AG04450 (cell line): Measurements from ENCODE around the gene RAB4B. TPM values are rescaled to one million over a fixed set of nuclear protein-coding genes. Genes with fewer than 3 reads are reported as not detected.
"Not testable (repeated sequence)": the region's sequence is repeated elsewhere in the genome, so short reads cannot be mapped to it uniquely, and the experiment has no call there.

Experiments used
- CTCF ChIA-PET: fragments of 300-600, 350-600 bp; formaldehyde crosslinking; extraction: SDS; loops from one replicate; lab custom pipeline; 2022; ENCODE audit warnings: antibody characterized with exemption, inconsistent platforms; lab: Charles Lee
- POLR2A ChIA-PET: fragments of 350-600 bp; formaldehyde crosslinking; extraction: SDS; loops from one replicate; lab custom pipeline; 2021; ENCODE audit warnings: antibody characterized with exemption, inconsistent platforms; lab: Yijun Ruan, JAX
- DNase-seq: peaks from one replicate; pipeline ENCODE4 v3.0.0-alpha.2; 2011; ENCODE audit warnings: low read depth, low spot score
- H3K27ac ChIP-seq: one replicate; pipeline ENCODE4 v1.5.1; 2012; ENCODE audit warnings: low read depth, low read length, control low read depth
- H3K27me3 ChIP-seq: one replicate; pipeline ENCODE4 v1.6.0; 2012; ENCODE audit warnings: low read length; ENCODE audit not compliant: control insufficient read depth, insufficient read depth
- H3K4me3 ChIP-seq: 2 replicates; pipeline ENCODE4 v1.5.1; 2011; ENCODE audit warnings: mild to moderate bottlenecking, low read depth, low read length, control low read depth
- H3K9me3 ChIP-seq: 2 replicates; pipeline ENCODE4 v1.5.1; 2012; ENCODE audit warnings: low read length; ENCODE audit not compliant: control insufficient read depth, insufficient read depth
- polyA plus RNA-seq: library from polyadenylated mRNA; depleted of rRNA; stranded (reverse); fragments of >200 nt; gene quantifications from 2 replicates; pipeline ENCODE4 v1.2.3, GENCODE V29; 2011
- TF ChIP-seq, protein P1 (sequence below): IDR thresholded peaks from 2 replicates; pipeline ENCODE4 v1.5.1; 2011; ENCODE audit warnings: low read depth, low read length, control low read depth, inconsistent platforms

Gene RAB4B
- polyA plus RNA-seq, 1 experiment, result 14.0 TPM

DNA sequence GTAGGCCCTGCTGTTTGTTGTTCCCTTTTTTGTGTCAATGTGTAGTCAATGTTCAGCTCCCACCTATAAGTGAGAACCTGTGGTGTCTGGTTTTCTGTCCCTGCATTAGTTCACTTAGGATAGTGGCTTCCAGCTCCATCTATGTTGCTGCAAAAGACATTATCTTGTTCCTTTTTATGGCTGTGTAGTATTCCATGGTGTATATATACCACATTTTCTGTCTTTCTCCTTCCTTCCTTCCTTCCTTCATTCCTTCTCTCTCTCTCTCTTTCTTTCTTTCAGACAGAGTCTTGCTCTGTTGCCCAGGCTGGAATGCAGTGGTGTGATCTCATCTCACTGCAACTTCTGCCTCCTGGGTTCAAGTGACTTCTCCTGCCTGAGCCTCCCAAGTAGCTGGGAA is 51.2 kb downstream of the RAB4B start:
- ChIA-PET POLR2A (no interaction called here), CTCF (interaction anchor here (0.6 to 1.5 kb wide), 2 partner anchors 17 to 22 kb away, joined by 3 to 6 read pairs; no protein-coding TSS in a partner anchor)
- no peak overlapping the region for H3K4me3 ChIP-seq
- TF ChIP-seq, protein P1, sequence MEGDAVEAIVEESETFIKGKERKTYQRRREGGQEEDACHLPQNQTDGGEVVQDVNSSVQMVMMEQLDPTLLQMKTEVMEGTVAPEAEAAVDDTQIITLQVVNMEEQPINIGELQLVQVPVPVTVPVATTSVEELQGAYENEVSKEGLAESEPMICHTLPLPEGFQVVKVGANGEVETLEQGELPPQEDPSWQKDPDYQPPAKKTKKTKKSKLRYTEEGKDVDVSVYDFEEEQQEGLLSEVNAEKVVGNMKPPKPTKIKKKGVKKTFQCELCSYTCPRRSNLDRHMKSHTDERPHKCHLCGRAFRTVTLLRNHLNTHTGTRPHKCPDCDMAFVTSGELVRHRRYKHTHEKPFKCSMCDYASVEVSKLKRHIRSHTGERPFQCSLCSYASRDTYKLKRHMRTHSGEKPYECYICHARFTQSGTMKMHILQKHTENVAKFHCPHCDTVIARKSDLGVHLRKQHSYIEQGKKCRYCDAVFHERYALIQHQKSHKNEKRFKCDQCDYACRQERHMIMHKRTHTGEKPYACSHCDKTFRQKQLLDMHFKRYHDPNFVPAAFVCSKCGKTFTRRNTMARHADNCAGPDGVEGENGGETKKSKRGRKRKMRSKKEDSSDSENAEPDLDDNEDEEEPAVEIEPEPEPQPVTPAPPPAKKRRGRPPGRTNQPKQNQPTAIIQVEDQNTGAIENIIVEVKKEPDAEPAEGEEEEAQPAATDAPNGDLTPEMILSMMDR, result no peak
- no peaks in the 10 kb centered on the region for H3K27me3 ChIP-seq
- H3K9me3 ChIP-seq, result peaks cover 5% of the 10 kb centered on the region; the same call in 1 of the 2 replicates
- H3K27ac ChIP-seq, result no peak overlapping the region
- no peak for DNase-seq

DNA sequence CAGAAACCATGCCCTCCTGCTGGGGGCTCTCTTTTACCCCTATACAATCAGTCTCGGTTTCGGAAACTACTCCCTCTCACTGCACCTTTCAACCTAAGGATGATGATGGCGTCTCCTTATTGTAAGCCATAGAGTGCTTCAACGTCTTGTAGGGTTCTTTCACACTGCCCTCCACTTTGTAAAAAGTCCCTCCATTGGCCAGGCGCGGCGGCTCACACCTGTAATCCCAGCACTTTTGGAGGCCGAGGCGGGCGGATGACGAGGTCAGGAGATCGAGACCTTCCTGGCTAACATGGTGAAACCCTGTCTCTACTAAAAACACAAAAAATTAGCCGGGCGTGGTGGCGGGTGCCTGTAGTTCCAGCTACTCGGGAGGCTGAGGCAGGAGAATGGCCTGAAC is 52.7 kb downstream of the RAB4B start:
- H3K4me3 ChIP-seq, POLR2A ChIA-PET, DNase-seq, H3K27ac ChIP-seq, H3K9me3 ChIP-seq, H3K27me3 ChIP-seq, CTCF ChIA-PET: not testable (repeated sequence)

GRCh38 chr19:40831502-40832430 is 53.7 kb downstream of the RAB4B start:
- DNase-seq, result peak; percentile 96
- TF ChIP-seq, protein P1, result no peak
- H3K27ac ChIP-seq, result peak overlapping the region; percentile 49
- H3K4me3 ChIP-seq, result no peak overlapping the region
- ChIA-PET CTCF (interaction anchor here (1.0 to 1.4 kb wide), 2 partner anchors 12 to 168 kb away, joined by 3 to 6 read pairs; no protein-coding TSS in a partner anchor), POLR2A (interaction anchor here (0.7 to 1.9 kb wide), 6 partner anchors 9 to 186 kb away, joined by 3 to 6 read pairs (median 4); no protein-coding TSS in a partner anchor)
- no peaks in the 10 kb centered on the region for H3K27me3 ChIP-seq
- H3K9me3 ChIP-seq, result no peaks in the 10 kb centered on the region

- DNase-seq, H3K4me3 ChIP-seq, H3K9me3 ChIP-seq, H3K27me3 ChIP-seq: not testable (repeated sequence)
- peak overlapping the region; percentile 47 for H3K27ac ChIP-seq
- POLR2A ChIA-PET, result interaction anchor here (0.7 to 1.9 kb wide), 5 partner anchors 9 to 55 kb away, joined by 3 to 6 read pairs (median 4); no protein-coding TSS in a partner anchor
- CTCF ChIA-PET, result interaction anchor here (1.4 kb wide), 1 partner anchor 13 kb away, joined by 6 read pairs; no protein-coding TSS in a partner anchor
These were observed 54.4 kb downstream of the RAB4B start for GRCh38 chr19:40832431-40832790.

DNA sequence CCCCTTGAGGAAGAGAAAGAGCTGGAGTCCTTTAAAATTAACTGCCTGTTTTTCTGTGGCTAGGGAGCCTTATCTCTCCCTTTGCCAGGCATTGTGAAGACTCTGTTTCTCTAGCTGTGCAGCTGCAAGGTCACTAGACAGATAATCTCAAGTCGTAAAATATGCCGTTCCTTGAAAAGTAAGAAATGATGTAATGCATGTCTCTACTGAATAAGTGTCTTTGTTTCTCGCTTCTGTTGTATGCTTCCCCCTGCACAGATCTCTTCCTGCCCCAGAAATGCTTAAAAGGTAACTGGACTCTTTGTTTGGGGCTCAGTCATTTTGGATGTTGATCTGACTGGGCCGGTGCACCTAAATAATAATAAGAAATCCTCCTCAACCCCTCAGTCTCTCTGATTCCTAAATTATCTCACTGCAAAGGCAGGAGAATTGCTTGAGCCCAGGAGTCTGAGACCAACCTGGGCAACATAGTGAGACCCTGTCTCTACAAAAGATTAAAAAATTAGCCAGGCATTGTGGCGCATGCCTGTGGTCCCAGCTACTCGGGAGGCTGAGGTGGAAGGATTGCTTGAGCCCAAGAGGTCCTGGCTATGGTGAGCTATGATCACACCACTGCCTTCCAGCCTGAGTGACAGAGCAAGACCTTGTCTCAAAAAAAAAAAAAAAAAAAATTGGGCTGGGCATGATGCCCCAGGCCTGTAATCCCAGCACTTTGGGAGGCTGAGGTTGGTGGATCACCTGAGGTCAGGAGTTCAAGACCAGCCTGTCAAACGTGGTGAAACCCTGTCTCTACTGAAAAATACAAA is 55.9 kb downstream of the RAB4B start:
- ChIA-PET CTCF (interaction anchor here (0.6 kb wide), 1 partner anchor 986 kb away, joined by 5 read pairs; no protein-coding TSS in a partner anchor), POLR2A (interaction anchor here (0.6 kb wide), 1 partner anchor 28 kb away, joined by 3 read pairs; no protein-coding TSS in a partner anchor)
- not testable (repeated sequence) for H3K9me3 ChIP-seq, H3K27me3 ChIP-seq, H3K27ac ChIP-seq, DNase-seq, H3K4me3 ChIP-seq

DNA sequence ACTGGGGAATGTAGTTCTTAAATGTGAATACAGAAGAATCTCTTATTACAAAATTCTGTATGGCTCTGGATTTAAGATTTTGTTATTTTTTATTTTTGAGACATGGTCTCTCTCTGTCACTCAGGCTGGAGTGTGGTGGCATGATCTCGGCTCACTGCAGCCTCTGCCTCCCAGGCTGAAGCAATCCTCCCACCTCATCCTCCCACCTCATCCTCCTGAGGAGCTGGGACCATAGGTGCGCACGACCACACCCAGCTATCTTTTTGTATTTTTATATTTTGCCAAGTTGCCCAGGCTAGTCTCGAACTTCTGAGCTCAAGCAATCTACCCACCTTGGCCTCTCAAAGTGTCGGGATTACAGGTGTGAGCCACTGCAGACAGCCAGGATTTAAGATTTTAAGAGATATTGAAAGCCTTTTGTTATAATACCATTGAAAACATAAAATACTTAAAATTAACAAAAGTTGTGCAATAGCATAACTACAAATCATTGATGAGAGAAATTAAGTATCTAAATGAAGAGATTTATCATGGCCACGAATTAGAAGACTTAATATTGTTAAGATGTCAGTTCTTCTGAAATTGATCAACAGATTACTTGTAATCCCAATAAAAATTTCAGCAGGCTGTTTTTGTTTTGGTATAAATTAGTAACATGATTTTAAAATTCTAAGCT is 58.8 kb downstream of the RAB4B start:
- H3K4me3 ChIP-seq, result no peak overlapping the region
- no peak for DNase-seq
- no peaks in the 10 kb centered on the region for H3K9me3 ChIP-seq
- no peaks in the 10 kb centered on the region for H3K27me3 ChIP-seq
- TF ChIP-seq, protein P1, result no peak
- no peak overlapping the region for H3K27ac ChIP-seq
- ChIA-PET POLR2A (no interaction called here), CTCF (no interaction called here)

DNA sequence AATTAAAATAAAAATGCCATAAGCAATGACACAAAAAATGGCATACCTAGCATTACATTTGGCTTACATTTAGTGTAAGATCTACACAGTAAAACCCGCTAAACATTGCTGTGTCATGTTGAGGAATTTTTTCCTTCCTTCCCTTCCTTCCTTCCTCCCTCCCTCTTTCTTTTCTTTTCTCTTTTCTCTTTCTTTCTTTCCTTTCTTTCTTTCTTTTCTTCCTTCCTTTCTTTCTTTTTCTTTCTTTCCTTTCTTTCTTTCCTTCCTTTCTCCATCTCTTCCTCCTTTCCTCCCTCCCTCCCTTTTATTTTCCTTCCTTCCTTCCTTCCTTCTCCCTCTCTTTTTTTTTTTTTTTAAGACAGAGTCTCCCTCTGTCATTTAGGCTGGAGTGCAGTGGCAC is 60.4 kb downstream of the RAB4B start:
- H3K27ac ChIP-seq, H3K9me3 ChIP-seq, CTCF ChIA-PET, H3K4me3 ChIP-seq, H3K27me3 ChIP-seq, DNase-seq, POLR2A ChIA-PET: not testable (repeated sequence)

DNA sequence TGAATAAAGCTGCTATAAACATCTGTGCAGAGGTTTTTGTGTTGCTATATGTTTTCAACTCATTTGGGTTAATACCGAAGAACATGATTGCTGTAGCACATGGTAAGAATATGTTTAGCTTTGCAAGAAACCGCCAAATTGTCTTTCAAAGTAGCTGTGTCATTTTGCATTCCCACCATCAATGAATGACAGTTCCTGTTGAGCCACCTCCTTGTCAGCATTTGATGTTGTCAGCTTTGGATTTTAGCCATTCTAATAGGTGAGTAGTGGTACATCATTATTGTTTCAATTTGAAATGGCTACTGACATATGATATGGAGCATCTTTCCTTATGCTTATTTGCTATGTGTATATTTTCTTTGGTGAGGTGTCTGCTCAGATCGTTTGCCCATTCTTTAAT is 64.0 kb downstream of the RAB4B start:
- H3K27me3 ChIP-seq, DNase-seq, H3K4me3 ChIP-seq, H3K27ac ChIP-seq, H3K9me3 ChIP-seq, POLR2A ChIA-PET, CTCF ChIA-PET: not testable (repeated sequence)
